ENCODE results near the gene KPNA6. TPM values are rescaled to one million over a fixed set of nuclear protein-coding genes. Genes with fewer than 3 reads are reported as not detected.

KPNA6 gene
- total and polyA plus RNA-seq, 2 of the 13 experiments (the other 11 are each of a cell fraction or from before 2014, with no cell fraction given) = 22.0 to 47.5 TPM

GRCh38 chr1:32221980-32222755, 114.3 kb downstream of the KPNA6 start, which contains the start of the genes EIF3I and TMEM234 (continued):
- TF ChIP-seq ZBTB40 (IDR thresholded peaks at IDR 0.05) (peak; percentile 78), ZBTB40 (CRISPR knock-in tag; IDR thresholded peaks at IDR 0.05) (0 out of 2 replicates have a peak, but pooled peaks have one; percentile 37), ZNF75D (CRISPR knock-in tag; IDR thresholded peaks at IDR 0.05; ENCODE audit: borderline replicate concordance) (no peak), TGIF2 (CRISPR knock-in tag; IDR thresholded peaks at IDR 0.05) (peak; percentile 57; the same call in 1 of the 2 replicates), ZNF850 (CRISPR knock-in tag; conservative IDR thresholded peaks at IDR 0.05) (peak; percentile 76; the same call in 1 of the 2 replicates), NR1H2 (CRISPR knock-in tag; IDR thresholded peaks at IDR 0.05; ENCODE audit: borderline replicate concordance, low read depth) (no peak), PAX8 (CRISPR knock-in tag; IDR thresholded peaks at IDR 0.05; ENCODE audit: borderline replicate concordance) (0 out of 2 replicates have a peak, but pooled peaks have one; percentile 32), CBX2 (IDR thresholded peaks at IDR 0.05; ENCODE audit: low read depth, low read length) (no peak), CBX2 (CRISPR knock-in tag; IDR thresholded peaks at IDR 0.05; ENCODE audit: low read depth) (no peak), FOXM1 (CRISPR knock-in tag; IDR thresholded peaks at IDR 0.05) (no peak), HDAC1 (CRISPR knock-in tag; IDR thresholded peaks at IDR 0.05) (peak; percentile 87), HNRNPL (IDR thresholded peaks at IDR 0.05; ENCODE audit: low read depth, low read length) (no peak), ZNF296 (CRISPR knock-in tag; conservative IDR thresholded peaks at IDR 0.05) (no peak), NR2C2 (CRISPR knock-in tag; IDR thresholded peaks at IDR 0.05; ENCODE audit: borderline replicate concordance) (peak; percentile 98), MEIS2 (CRISPR knock-in tag; IDR thresholded peaks at IDR 0.05) (no peak)
- TF ChIP-seq, protein P1, sequence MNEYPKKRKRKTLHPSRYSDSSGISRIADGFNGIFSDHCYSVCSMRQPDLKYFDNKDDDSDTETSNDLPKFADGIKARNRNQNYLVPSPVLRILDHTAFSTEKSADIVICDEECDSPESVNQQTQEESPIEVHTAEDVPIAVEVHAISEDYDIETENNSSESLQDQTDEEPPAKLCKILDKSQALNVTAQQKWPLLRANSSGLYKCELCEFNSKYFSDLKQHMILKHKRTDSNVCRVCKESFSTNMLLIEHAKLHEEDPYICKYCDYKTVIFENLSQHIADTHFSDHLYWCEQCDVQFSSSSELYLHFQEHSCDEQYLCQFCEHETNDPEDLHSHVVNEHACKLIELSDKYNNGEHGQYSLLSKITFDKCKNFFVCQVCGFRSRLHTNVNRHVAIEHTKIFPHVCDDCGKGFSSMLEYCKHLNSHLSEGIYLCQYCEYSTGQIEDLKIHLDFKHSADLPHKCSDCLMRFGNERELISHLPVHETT (CRISPR knock-in tag; conservative IDR thresholded peaks at IDR 0.05) = no peak
- TF ChIP-seq, protein P2, sequence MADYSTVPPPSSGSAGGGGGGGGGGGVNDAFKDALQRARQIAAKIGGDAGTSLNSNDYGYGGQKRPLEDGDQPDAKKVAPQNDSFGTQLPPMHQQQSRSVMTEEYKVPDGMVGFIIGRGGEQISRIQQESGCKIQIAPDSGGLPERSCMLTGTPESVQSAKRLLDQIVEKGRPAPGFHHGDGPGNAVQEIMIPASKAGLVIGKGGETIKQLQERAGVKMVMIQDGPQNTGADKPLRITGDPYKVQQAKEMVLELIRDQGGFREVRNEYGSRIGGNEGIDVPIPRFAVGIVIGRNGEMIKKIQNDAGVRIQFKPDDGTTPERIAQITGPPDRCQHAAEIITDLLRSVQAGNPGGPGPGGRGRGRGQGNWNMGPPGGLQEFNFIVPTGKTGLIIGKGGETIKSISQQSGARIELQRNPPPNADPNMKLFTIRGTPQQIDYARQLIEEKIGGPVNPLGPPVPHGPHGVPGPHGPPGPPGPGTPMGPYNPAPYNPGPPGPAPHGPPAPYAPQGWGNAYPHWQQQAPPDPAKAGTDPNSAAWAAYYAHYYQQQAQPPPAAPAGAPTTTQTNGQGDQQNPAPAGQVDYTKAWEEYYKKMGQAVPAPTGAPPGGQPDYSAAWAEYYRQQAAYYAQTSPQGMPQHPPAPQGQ (CRISPR knock-in tag; IDR thresholded peaks at IDR 0.05; ENCODE audit: borderline replicate concordance) = no peak
